GM20000 (cell line): ENCODE data around the gene TNNT1.
"Not testable (repeated sequence)": the region's sequence is repeated elsewhere in the genome, so short reads cannot be mapped to it uniquely, and the experiment has no call there.

Experiments
- DNase-seq: peaks from one replicate; pipeline ENCODE4 v3.0.0; 2012; ENCODE audit warnings: low spot score
- CTCF ChIP-seq: IDR thresholded peaks from 2 replicates; pipeline ENCODE4 v1.5.1; 2012; ENCODE audit warnings: mild to moderate bottlenecking, control low read depth; ENCODE audit errors: extremely low read depth, missing control alignments

TNNT1 gene

DNA sequence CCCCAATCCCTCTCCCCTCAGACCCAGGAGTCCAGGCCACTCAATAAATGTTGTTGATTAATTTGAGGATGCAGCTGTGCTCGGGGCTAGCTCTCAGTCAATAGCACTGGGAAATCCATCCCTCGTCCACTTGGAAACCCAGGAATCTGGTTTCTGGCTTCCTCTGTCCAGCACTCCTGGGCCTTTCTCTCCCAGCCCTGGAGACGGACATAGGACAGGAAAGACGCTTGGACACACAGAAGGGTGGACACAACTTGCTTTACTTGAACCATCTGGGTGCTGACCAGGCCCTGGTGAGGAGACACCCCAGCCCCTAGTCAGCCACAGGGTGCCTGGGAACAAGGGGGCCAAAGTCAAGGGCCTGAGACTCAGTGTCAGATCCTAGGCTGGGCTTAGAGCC is 9.4 kb upstream of the TNNT1 start:
- TF ChIP-seq CTCF, result no peak
- DNase-seq, result no peak

DNA sequence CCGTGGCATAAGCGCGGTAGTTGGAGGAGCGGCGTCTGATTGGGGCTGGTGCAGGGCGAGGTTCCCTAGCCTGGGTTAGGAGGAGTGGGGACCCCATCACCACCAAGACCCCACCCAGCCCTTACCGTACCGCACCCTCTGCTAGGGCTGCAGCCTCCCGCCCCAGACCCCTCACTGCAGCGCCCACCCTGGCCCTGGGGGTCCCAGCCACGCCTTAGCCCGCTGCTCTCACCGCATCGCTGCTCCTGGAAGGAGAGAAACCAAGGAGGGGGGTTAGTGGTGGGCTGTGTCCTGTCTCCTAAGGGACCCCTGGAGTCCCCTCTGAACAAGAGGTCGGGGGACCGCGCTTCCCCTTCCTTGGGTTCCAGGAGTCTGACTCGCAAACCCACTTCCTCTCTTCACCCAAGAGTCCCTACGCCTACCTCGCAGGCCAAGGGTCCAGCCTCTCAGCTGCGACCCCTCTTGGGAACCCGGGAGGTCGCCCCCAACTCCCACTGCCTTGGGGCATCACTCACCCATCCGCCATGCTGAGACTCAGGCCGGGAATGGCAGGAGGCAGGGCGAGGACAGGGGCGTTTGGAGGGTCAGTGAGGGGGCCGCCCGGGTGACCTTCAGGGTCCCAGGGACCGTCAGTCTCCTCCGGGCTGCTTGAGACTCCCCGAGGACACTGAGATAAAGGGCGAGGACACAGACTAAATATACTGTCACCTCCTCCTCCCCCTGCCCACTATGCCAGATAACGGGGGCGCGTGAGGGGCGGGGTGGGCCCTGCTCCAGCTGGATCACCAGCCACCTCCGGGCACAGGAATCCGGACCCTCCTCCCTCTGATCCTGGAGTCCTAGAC is 8.3 kb upstream of the TNNT1 start, which contains the start of gene TNNI3:
TSS of gene TNNI3 (minus strand) at position 669 of the 845 bp plus-strand sequence. CDS start at position 526, 143 bp downstream.
- no peak for DNase-seq
- no peak for TF ChIP-seq CTCF

GRCh38 chr19:55156202-55157063 is 7.4 kb upstream of the TNNT1 start:
- TF ChIP-seq CTCF, result no peak
- peak; percentile 70 for DNase-seq

- DNase-seq, result not testable (repeated sequence)
Observed at GRCh38 chr19:55155784-55156183, 6.8 kb upstream of the TNNT1 start.

DNA sequence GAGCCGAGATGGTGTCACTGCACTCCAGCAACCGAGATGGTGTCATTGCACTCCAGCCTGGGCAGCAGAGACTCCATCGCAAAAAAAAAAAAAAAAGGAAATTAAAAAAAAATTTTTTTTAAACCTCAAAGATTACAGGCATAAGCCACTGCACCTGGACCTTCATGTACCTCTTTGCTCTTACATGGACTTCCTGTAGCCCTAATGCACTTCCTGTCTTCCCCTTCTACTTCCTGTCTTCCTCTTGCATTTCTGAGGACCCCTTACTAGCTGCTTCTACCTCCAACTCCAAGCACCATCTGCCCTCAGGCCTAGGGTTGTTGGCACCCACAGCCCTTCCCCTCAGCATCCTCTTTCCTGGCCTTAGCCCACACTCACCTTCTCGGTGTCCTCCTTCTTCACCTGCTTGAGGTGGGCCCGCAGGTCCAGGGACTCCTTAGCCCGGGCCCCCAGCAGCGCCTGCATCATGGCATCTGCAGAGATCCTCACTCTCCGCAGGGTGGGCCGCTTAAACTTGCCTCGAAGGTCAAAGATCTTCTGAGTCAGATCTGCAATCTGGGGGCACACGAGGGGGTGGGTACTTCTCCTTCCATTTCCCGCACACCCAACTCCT is 4.8 kb upstream of the TNNT1 start:
- TF ChIP-seq CTCF, result no peak
- no peak for DNase-seq

- DNase-seq, result no peak
- TF ChIP-seq CTCF, result no peak
Observed at GRCh38 chr19:55152017-55152416, 3.0 kb upstream of the TNNT1 start.

DNA sequence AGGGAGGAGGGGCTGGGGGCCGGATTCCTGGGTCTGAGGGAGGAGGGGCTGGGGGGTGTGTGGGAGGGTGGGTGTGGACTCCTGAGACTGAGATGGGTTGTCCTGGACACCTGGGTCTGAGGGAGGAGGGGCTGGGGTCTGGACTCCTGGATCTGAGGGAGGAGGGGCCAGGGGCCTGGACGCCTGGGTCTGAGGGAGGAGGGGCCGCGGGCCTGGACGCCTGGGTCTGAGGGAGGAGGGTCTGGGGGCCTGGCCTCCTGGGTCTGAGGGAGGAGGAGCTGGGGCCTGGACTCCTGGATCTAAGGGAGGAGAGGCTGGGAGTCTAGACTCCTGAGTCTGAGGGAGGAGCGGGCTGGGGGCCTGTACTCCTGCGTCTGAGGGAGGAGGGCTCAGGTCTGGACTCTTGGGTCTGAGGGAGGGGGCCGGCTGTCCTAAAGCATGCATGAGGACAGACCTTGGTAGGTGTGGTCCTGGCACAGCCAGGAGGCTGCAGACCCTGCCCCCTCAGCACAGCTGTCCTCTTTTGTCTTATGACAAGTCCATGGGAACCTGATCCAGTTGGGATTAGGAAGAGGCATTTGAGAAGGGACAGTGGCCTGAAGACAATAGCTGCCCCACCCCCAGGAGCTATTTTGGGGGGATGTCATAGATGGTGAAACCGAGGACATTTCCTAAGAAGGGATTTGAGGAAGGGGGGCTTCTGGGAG is 1.3 kb downstream of the TNNT1 start:
- TF ChIP-seq CTCF, result no peak
- DNase-seq, result no peak
